Measurements from ENCODE around the gene PCSK1N.
A peak's percentile ranks its signal among the peaks of the same experiment; 100 is the strongest.
"Not testable (repeated sequence)": the region's sequence is repeated elsewhere in the genome, so short reads cannot be mapped to it uniquely, and the experiment has no call there.

The PCSK1N gene

GRCh38 chrX:48823053-48823452 lies 12.4 kb downstream of the PCSK1N start:
- peaks cover 31% of the 10 kb centered on the region for H3K36me3 ChIP-seq (ENCODE audit: control insufficient read depth, insufficient read depth, low read length)
- no peak overlapping the region for H3K27ac ChIP-seq (ENCODE audit: low read depth, low read length, severe bottlenecking)
- no peaks in the 10 kb centered on the region for H3K9me3 ChIP-seq (ENCODE audit: control insufficient read depth, low read length)
- no peak overlapping the region for H3K4me3 ChIP-seq (ENCODE audit: extremely low read depth, insufficient read depth, low read length, poor library complexity, severe bottlenecking)
- WGBS, 2 experiments (ENCODE audit: insufficient coverage in 2 of 2), result 74 to 75% methylated on average over 2 to 3 of the region's 6 CpGs
- H3K4me1 ChIP-seq (ENCODE audit: control insufficient read depth, insufficient read depth, low read length, poor library complexity, severe bottlenecking), result no peaks in the 10 kb centered on the region

- not testable (repeated sequence) for H3K4me3 ChIP-seq (ENCODE audit: extremely low read depth, insufficient read depth, low read length, poor library complexity, severe bottlenecking); H3K27ac ChIP-seq (ENCODE audit: low read depth, low read length, severe bottlenecking); H3K9me3 ChIP-seq (ENCODE audit: control insufficient read depth, low read length); H3K4me1 ChIP-seq (ENCODE audit: control insufficient read depth, insufficient read depth, low read length, poor library complexity, severe bottlenecking)
- 100% methylated on average over 3 of the region's 9 CpGs; no CpG with 5 or more reads in 1 of the 2 experiments for WGBS, 2 experiments (ENCODE audit: insufficient coverage in 2 of 2)
- H3K36me3 ChIP-seq (ENCODE audit: control insufficient read depth, insufficient read depth, low read length), result peaks cover 40% of the 10 kb centered on the region
These were observed 16.0 kb downstream of the PCSK1N start for GRCh38 chrX:48819394-48819793.

- 100% methylated on average over 1 to 4 of the region's 4 CpGs for WGBS, 2 experiments (ENCODE audit: insufficient coverage in 2 of 2)
- Histone ChIP-seq H3K4me3 (ENCODE audit: extremely low read depth, insufficient read depth, low read length, poor library complexity, severe bottlenecking) (no peak overlapping the region), H3K9me3 (ENCODE audit: control insufficient read depth, low read length) (no peaks in the 10 kb centered on the region), H3K36me3 (ENCODE audit: control insufficient read depth, insufficient read depth, low read length) (peaks cover 40% of the 10 kb centered on the region), H3K4me1 (ENCODE audit: control insufficient read depth, insufficient read depth, low read length, poor library complexity, severe bottlenecking) (no peaks in the 10 kb centered on the region), H3K27ac (ENCODE audit: low read depth, low read length, severe bottlenecking) (no peak overlapping the region)
These were observed 16.5 kb downstream of the PCSK1N start for GRCh38 chrX:48818866-48819265.

- H3K4me1 ChIP-seq (ENCODE audit: control insufficient read depth, insufficient read depth, low read length, poor library complexity, severe bottlenecking), result no peaks in the 10 kb centered on the region
- H3K36me3 ChIP-seq (ENCODE audit: control insufficient read depth, insufficient read depth, low read length), result peaks cover 33% of the 10 kb centered on the region
- H3K27ac ChIP-seq (ENCODE audit: low read depth, low read length, severe bottlenecking), result no peak overlapping the region
These were observed 17.3 kb downstream of the PCSK1N start for GRCh38 chrX:48818098-48818497.

GRCh38 chrX:48816014-48816810 lies 19.2 kb downstream of the PCSK1N start:
- H3K27ac ChIP-seq (ENCODE audit: low read depth, low read length, severe bottlenecking), result no peak overlapping the region
- H3K4me3 ChIP-seq (ENCODE audit: extremely low read depth, insufficient read depth, low read length, poor library complexity, severe bottlenecking), result no peak overlapping the region
- H3K9me3 ChIP-seq (ENCODE audit: control insufficient read depth, low read length), result no peaks in the 10 kb centered on the region
- 95 to 100% methylated on average over 4 to 12 of the region's 18 CpGs for WGBS, 2 experiments (ENCODE audit: insufficient coverage in 2 of 2)
- H3K36me3 ChIP-seq (ENCODE audit: control insufficient read depth, insufficient read depth, low read length), result peaks cover 24% of the 10 kb centered on the region
- H3K4me1 ChIP-seq (ENCODE audit: control insufficient read depth, insufficient read depth, low read length, poor library complexity, severe bottlenecking), result no peaks in the 10 kb centered on the region

More at GRCh38 chrX:48818098-48818497, 17.3 kb downstream of the PCSK1N start:
- H3K4me3 ChIP-seq (ENCODE audit: extremely low read depth, insufficient read depth, low read length, poor library complexity, severe bottlenecking), result no peak overlapping the region
- no peaks in the 10 kb centered on the region for H3K9me3 ChIP-seq (ENCODE audit: control insufficient read depth, low read length)
- 96 to 100% methylated on average over 8 to 11 of the region's 16 CpGs for WGBS, 2 experiments (ENCODE audit: insufficient coverage in 2 of 2)

- Histone ChIP-seq H3K27ac (ENCODE audit: low read depth, low read length, severe bottlenecking) (no peak overlapping the region), H3K4me3 (ENCODE audit: extremely low read depth, insufficient read depth, low read length, poor library complexity, severe bottlenecking) (no peak overlapping the region), H3K9me3 (ENCODE audit: control insufficient read depth, low read length) (no peaks in the 10 kb centered on the region), H3K36me3 (ENCODE audit: control insufficient read depth, insufficient read depth, low read length) (peaks cover 25% of the 10 kb centered on the region), H3K4me1 (ENCODE audit: control insufficient read depth, insufficient read depth, low read length, poor library complexity, severe bottlenecking) (no peaks in the 10 kb centered on the region)
- 87 to 89% methylated on average over 4 of the region's 8 CpGs for WGBS, 2 experiments (ENCODE audit: insufficient coverage in 2 of 2)
These were observed 20.1 kb downstream of the PCSK1N start for GRCh38 chrX:48815266-48815665.

- no peak overlapping the region for H3K27ac ChIP-seq (ENCODE audit: low read depth, low read length, severe bottlenecking)
- no peak overlapping the region for H3K4me3 ChIP-seq (ENCODE audit: extremely low read depth, insufficient read depth, low read length, poor library complexity, severe bottlenecking)
- WGBS, 2 experiments (ENCODE audit: insufficient coverage in 2 of 2), result 92 to 100% methylated on average over 2 to 3 of the region's 8 CpGs
- H3K9me3 ChIP-seq (ENCODE audit: control insufficient read depth, low read length), result no peaks in the 10 kb centered on the region
- H3K36me3 ChIP-seq (ENCODE audit: control insufficient read depth, insufficient read depth, low read length), result peaks cover 25% of the 10 kb centered on the region
- no peaks in the 10 kb centered on the region for H3K4me1 ChIP-seq (ENCODE audit: control insufficient read depth, insufficient read depth, low read length, poor library complexity, severe bottlenecking)
These were observed 20.7 kb downstream of the PCSK1N start for GRCh38 chrX:48814722-48815121.

- Histone ChIP-seq H3K27ac (ENCODE audit: low read depth, low read length, severe bottlenecking) (no peak overlapping the region), H3K4me3 (ENCODE audit: extremely low read depth, insufficient read depth, low read length, poor library complexity, severe bottlenecking) (no peak overlapping the region), H3K4me1 (ENCODE audit: control insufficient read depth, insufficient read depth, low read length, poor library complexity, severe bottlenecking) (no peaks in the 10 kb centered on the region), H3K36me3 (ENCODE audit: control insufficient read depth, insufficient read depth, low read length) (peaks cover 22% of the 10 kb centered on the region), H3K9me3 (ENCODE audit: control insufficient read depth, low read length) (no peaks in the 10 kb centered on the region)
- WGBS, 2 experiments (ENCODE audit: insufficient coverage in 2 of 2), result 83 to 93% methylated on average over 1 to 2 of the region's 8 CpGs
These were observed 21.8 kb downstream of the PCSK1N start for GRCh38 chrX:48813644-48814043.

GRCh38 chrX:48806081-48806480 lies 29.3 kb downstream of the PCSK1N start:
- peaks cover 9% of the 10 kb centered on the region for H3K36me3 ChIP-seq (ENCODE audit: control insufficient read depth, insufficient read depth, low read length)
- no peaks in the 10 kb centered on the region for H3K4me1 ChIP-seq (ENCODE audit: control insufficient read depth, insufficient read depth, low read length, poor library complexity, severe bottlenecking)
- no peak overlapping the region for H3K27ac ChIP-seq (ENCODE audit: low read depth, low read length, severe bottlenecking)
- 100% methylated on average over 1 of the region's 4 CpGs; no CpG with 5 or more reads in 1 of the 2 experiments for WGBS, 2 experiments (ENCODE audit: insufficient coverage in 2 of 2)
- H3K9me3 ChIP-seq (ENCODE audit: control insufficient read depth, low read length), result no peaks in the 10 kb centered on the region
- no peak overlapping the region for H3K4me3 ChIP-seq (ENCODE audit: extremely low read depth, insufficient read depth, low read length, poor library complexity, severe bottlenecking)

GRCh38 chrX:48802905-48803200 lies 32.6 kb downstream of the PCSK1N start:
- H3K27ac ChIP-seq (ENCODE audit: low read depth, low read length, severe bottlenecking), result peak overlapping the region; percentile 97
- H3K4me3 ChIP-seq (ENCODE audit: extremely low read depth, insufficient read depth, low read length, poor library complexity, severe bottlenecking), result peak overlapping the region; percentile 52
- H3K4me1 ChIP-seq (ENCODE audit: control insufficient read depth, insufficient read depth, low read length, poor library complexity, severe bottlenecking), result peaks cover 4% of the 10 kb centered on the region
- H3K36me3 ChIP-seq (ENCODE audit: control insufficient read depth, insufficient read depth, low read length), result peaks cover 9% of the 10 kb centered on the region
- WGBS, 2 experiments (ENCODE audit: insufficient coverage in 2 of 2), result 80% methylated on average over 1 of the region's 4 CpGs; no CpG with 5 or more reads in 1 of the 2 experiments
- no peaks in the 10 kb centered on the region for H3K9me3 ChIP-seq (ENCODE audit: control insufficient read depth, low read length)

Data from mesodermal cell (in vitro differentiated cells).